Endothelial cell (in vitro differentiated cells): ENCODE data around the gene PECR. TPM values are rescaled to one million over a fixed set of nuclear protein-coding genes. Genes with fewer than 3 reads are reported as not detected.

ENCODE experiments used
- DNase-seq: peaks from one replicate; pipeline ENCODE4 v3.0.0; 2021; ENCODE audit warnings: low spot score
- H3K27ac Mint-ChIP-seq: one replicate; pipeline ENCODE4 v1.8.0; 2021; ENCODE audit warnings: mixed read lengths, inconsistent platforms; ENCODE audit not compliant: unreplicated experiment
- H3K27me3 Mint-ChIP-seq: one replicate; pipeline ENCODE4 v1.8.0; 2021; ENCODE audit warnings: mild to moderate bottlenecking, moderate library complexity, mixed read lengths, inconsistent platforms; ENCODE audit not compliant: unreplicated experiment
- H3K36me3 Mint-ChIP-seq: one replicate; pipeline ENCODE4 v1.8.0; 2021; ENCODE audit warnings: mild to moderate bottlenecking, low read depth, mixed read lengths, inconsistent platforms; ENCODE audit not compliant: unreplicated experiment
- H3K4me1 Mint-ChIP-seq: one replicate; pipeline ENCODE4 v1.8.0; 2021; ENCODE audit warnings: mild to moderate bottlenecking, mixed read lengths, inconsistent platforms; ENCODE audit not compliant: unreplicated experiment
- H3K4me3 Mint-ChIP-seq: one replicate; pipeline ENCODE4 v1.8.0; 2021; ENCODE audit warnings: mild to moderate bottlenecking, mixed read lengths, inconsistent platforms; ENCODE audit not compliant: unreplicated experiment
- H3K9me3 Mint-ChIP-seq: one replicate; pipeline ENCODE4 v1.8.0; 2021; ENCODE audit warnings: mixed read lengths, inconsistent platforms; ENCODE audit not compliant: unreplicated experiment
- CTCF ChIP-seq: fragments of 200-600 bp; sonication (generic); IDR thresholded peaks from one replicate; pipeline ENCODE4 v1.5.0; 2021; ENCODE audit warnings: antibody characterized with exemption; ENCODE audit not compliant: unreplicated experiment
- total RNA-seq: library from RNA; stranded (reverse); fragmentation: NEBNext Ultra II Directional; extraction: Animal tissue kit (Norgen Biotek cat#: 25700); gene quantifications from one replicate; pipeline ENCODE4 v1.2.1, GENCODE V29; 2021; ENCODE audit not compliant: unreplicated experiment

PECR gene
- total RNA-seq, 1 donor from 2014 or later, result 8.4 TPM

GRCh38 chr2:216044883-216045486 is 36.6 kb downstream of the PECR start:
- peak overlapping the region; percentile 31 for H3K27ac Mint-ChIP-seq
- no peaks in the 10 kb centered on the region for H3K9me3 Mint-ChIP-seq
- peaks cover 5% of the 10 kb centered on the region for H3K4me1 Mint-ChIP-seq
- TF ChIP-seq CTCF, result no peak
- H3K36me3 Mint-ChIP-seq, result peaks cover 6% of the 10 kb centered on the region
- no peak overlapping the region for H3K4me3 Mint-ChIP-seq
- H3K27me3 Mint-ChIP-seq, result no peaks in the 10 kb centered on the region
- DNase-seq, result no peak

GRCh38 chr2:216043949-216044348 is 37.7 kb downstream of the PECR start:
- no peak for DNase-seq
- no peak for TF ChIP-seq CTCF
- Mint-ChIP-seq H3K36me3 (peaks cover 6% of the 10 kb centered on the region), H3K4me3 (no peak overlapping the region), H3K9me3 (no peaks in the 10 kb centered on the region), H3K4me1 (peaks cover 7% of the 10 kb centered on the region), H3K27ac (no peak overlapping the region), H3K27me3 (no peaks in the 10 kb centered on the region)

GRCh38 chr2:216041438-216041837 is 40.2 kb downstream of the PECR start:
- H3K4me1 Mint-ChIP-seq, result peaks cover 7% of the 10 kb centered on the region
- no peak overlapping the region for H3K27ac Mint-ChIP-seq

GRCh38 chr2:216039918-216040317 is 41.7 kb downstream of the PECR start:
- Mint-ChIP-seq H3K27me3 (peaks cover 4% of the 10 kb centered on the region), H3K4me1 (peaks cover 7% of the 10 kb centered on the region), H3K27ac (no peak overlapping the region), H3K4me3 (no peak overlapping the region), H3K9me3 (no peaks in the 10 kb centered on the region), H3K36me3 (peaks cover 9% of the 10 kb centered on the region)
- TF ChIP-seq CTCF, result no peak
- no peak for DNase-seq

More at GRCh38 chr2:216041438-216041837, 40.2 kb downstream of the PECR start:
- Mint-ChIP-seq H3K9me3 (no peaks in the 10 kb centered on the region), H3K27me3 (no peaks in the 10 kb centered on the region), H3K36me3 (peaks cover 6% of the 10 kb centered on the region), H3K4me3 (no peak overlapping the region)
- no peak for DNase-seq
- no peak for TF ChIP-seq CTCF

GRCh38 chr2:216034065-216034464 is 47.5 kb downstream of the PECR start:
- TF ChIP-seq CTCF, result peak; percentile 96
- Mint-ChIP-seq H3K36me3 (peaks cover 7% of the 10 kb centered on the region), H3K9me3 (no peaks in the 10 kb centered on the region), H3K4me3 (no peak overlapping the region), H3K27ac (no peak overlapping the region), H3K4me1 (peaks cover 13% of the 10 kb centered on the region), H3K27me3 (peaks cover 4% of the 10 kb centered on the region)
- DNase-seq, result peak; percentile 83
